Measurements from ENCODE around the gene SLC6A4.
"Not testable (repeated sequence)": the region's sequence is repeated elsewhere in the genome, so short reads cannot be mapped to it uniquely, and the experiment has no call there.

Gene SLC6A4

DNA sequence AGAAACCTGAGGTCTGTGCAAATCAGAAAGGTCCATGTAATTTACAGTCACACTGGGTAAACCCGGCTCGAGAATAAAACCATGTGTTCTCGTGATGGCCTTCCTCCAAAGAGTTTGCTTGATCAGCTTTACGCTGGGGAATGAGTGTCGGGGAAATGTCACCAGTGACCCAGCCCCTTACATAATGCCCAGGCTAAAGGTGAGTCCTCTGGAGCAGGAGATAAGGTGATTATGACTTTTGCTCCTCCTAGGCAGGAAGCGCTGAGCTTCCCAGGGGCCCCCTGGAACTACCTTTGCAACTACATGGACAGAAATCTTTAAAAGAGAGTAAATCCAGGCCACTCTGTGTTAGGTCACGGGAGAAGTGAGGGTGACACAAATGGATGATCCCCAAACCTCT lies 15.7 kb downstream of the SLC6A4 start:
- no peak for DNase-seq (ENCODE audit: low read depth in 2 of 2)

DNA sequence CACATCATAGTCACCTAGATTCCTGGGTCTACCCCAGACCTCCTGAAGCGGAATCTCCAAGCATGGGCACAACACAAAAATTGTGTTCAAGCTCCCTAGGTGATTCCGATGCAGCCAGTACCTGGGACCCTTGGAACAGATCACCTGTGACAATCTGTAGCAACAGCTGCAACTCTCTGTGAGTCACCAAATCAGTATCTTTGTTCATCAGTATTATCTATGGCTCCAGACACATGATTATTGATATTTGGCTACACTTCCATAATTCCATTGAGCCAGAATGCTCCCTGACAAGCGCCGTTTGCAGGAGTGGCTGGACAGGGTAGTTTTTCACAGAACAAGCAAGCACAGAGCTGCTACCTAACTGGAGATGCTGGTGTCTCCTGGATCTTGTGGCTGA lies 16.2 kb downstream of the SLC6A4 start:
- DNase-seq (ENCODE audit: low read depth in 2 of 2), result no peak

DNA sequence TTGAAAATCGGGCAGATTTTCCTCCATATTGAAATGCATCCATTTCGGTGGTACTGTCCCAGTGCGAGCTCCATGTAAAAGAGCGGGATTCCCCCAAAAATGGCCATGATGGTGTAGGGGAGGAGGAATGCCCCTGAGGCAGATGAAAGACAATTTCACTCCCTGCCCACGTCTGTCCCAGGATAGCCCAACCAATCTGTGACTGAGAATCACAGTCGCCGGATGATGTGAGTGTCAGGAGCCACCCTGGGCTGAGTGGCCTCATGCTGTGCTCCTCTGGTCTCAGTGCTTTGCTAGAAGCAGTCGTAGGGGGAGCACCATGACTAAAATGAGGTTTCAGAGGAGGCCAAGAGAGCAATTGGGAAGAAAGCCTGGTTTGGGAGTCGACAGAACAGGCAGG lies 16.7 kb downstream of the SLC6A4 start:
- DNase-seq (ENCODE audit: low read depth in 2 of 2), result no peak

DNA sequence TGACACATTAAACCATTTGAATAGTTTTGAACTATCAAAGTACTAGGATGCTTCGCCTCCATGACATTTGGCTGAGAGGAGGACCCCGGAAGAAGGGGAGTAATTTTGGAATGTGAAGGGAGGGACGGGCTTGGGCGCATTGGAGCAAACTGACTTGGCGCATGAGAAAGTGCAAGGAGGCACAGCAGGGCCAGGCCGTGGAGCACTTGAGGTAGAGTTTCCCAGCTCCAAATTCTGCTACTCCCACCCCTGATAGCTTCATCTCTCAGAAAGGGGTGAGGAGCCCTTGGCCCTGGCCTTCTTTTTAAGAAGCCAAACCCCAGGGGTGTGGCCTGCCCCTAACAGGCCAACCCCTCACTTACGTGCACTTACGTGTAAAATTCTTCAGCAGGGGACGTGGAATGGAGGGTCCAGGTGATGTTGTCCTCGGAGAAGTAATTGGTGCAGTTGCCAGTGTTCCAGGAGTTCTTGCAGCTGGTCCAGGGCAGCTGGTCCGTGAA lies 17.7 kb downstream of the SLC6A4 start:
- no peak for DNase-seq (ENCODE audit: low read depth in 2 of 2)

DNA sequence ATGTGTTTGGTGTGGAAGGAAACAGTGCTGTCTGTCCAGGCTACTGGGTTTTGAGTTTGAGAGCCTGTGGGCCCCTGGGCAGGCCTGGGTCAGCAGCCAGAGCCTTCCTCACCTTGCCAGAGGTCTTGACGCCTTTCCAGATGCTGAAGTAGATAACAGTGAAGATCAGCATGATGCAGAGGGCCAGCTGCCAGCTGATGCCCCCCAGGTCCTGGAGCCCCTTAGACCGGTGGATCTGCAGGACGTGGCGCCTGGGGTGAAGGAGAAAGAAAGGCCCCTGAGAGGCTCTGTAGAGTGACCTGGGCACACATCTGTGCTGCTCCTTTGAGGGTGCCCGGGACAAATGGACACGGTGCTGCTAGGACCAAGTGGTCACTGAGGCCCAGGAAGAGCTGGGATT lies 18.4 kb downstream of the SLC6A4 start:
- DNase-seq (ENCODE audit: low read depth in 2 of 2), result no peak

DNA sequence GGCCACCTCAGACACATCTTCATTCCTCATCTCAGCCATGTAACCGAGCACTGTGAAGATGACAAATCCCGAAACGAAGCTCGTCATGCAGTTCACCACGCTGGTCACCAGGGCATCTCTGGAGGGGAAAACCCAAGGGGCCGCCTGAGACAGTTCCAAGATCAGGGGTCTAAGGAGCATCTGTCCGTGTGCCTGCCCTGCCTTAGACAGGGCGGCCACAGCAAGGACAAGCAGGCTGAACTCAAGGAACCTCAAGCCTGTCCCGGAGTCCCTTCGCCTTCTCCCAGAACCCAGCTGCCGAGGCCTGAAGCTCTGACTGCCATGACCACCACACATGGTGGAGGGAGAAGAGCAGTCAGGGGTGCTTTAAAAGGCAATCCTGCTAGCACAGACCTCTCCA lies 22.7 kb downstream of the SLC6A4 start:
- DNase-seq (ENCODE audit: low read depth in 2 of 2), result no peak

DNA sequence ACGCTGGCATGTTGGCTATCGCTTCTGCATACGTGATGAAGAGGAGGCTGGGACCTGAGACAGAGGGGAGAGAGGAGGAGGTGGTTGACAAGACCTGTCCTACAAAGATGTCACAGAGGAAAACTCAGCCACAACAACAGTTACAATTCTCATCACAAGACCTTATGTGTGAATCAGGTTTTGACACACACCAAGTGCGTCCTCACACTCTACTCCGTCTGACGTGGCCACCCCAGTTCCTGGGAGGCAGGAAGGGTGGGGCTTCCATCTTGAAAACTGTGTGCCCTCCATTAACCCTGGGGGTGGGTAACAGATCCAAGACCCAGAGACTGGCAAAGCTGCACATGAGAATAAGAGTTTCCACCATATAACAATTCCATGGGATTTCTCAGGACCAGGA lies 24.1 kb downstream of the SLC6A4 start:
- no peak for DNase-seq (ENCODE audit: low read depth in 2 of 2)

DNA sequence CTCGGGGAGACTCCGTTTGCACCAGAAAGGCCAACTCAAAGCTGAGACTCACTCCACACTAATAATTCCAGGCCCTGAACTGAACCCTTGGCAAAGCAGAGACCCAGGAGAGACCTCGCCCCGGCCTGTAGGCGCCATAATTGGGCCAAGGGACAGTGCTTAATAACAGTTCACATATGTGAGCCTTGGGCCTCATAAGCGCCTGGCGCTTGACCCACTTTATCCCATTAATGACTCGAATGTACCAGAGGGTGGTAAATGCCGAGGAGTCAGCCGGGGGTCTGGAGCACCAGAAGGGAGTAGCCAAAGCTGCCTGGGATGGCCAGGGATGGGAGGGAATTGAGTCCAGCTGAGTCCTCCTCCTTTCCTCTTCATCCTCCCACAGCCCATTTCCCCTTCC lies 24.6 kb downstream of the SLC6A4 start:
- DNase-seq (ENCODE audit: low read depth in 2 of 2), result no peak

DNA sequence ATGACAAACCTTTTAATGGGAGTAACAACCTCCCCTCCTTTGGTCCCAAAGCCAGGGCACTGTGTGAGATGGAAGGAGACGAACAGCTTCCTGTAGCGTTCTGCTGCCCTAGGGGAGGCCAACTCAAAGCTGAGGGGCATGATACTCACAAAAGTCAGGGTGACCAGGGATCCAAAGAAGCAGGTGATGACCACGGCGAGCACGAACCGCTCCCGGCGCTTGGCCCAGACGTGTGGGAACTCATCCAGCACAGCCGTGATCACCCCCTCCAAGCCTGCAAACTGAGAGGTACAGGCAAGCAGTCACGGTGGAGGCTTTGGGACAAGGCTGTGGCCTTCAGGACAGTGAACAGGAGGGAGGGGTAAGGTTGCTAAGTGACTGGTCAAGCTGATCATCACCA lies 25.1 kb downstream of the SLC6A4 start:
- no peak for DNase-seq (ENCODE audit: low read depth in 2 of 2)

DNA sequence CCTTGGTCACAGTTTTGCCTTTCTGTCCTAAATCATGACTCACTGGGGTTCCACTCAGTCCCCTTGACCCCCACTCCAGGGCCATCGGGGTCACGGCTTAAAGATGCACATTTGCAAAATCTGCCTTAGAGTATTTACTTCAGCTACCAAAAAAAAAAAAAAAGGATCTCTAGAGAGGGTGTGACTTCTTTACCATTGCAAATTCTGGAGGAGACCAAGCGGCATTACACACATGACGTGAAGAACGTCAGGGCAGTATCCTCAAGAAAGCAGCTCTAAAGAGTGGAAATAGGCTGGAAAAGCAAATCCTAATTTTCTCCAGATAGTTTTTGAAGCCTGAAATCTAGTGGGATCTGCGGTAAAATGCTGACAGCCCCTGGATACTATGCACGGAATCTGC lies 25.6 kb downstream of the SLC6A4 start:
- no peak for DNase-seq (ENCODE audit: low read depth in 2 of 2)

DNA sequence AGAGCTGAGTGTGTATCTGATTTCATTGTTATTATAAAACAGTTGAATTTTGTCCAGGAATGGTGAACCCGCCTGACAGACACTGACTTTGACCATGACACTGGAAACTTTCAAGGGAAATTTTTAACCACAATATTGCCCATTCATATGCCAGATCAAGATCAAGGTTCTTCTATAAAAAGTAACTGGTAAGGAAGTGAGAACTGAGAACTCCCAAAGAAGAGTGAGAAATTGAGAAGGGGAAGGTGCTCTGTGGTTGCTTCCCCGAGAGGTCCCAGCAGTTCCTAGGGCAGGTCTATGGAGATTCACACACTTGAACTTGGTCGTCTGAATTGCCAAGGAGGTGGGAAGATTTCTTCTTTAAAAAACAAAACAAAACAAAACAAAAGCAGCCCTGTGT lies 27.3 kb downstream of the SLC6A4 start:
- DNase-seq (ENCODE audit: low read depth in 2 of 2), result no peak

DNA sequence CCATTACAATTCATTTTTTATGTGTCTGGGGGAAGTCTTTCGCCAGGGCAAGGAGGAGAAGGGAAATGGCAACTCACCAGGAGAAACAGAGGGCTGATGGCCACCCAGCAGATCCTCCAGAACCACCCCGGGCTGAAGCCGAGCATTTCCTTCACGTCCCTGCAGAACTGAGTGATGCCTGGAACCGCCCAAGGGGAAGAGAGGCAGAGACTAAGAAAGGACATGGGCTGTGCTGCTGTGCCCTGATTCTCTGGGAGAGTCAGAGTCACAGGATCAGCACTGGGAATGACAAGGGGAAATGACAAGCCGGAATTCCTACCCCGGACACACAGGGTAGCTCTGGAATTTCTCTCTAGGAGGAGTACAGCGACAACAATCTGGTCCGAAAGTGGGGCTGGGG lies 27.8 kb downstream of the SLC6A4 start:
- no peak for DNase-seq (ENCODE audit: low read depth in 2 of 2)

DNA sequence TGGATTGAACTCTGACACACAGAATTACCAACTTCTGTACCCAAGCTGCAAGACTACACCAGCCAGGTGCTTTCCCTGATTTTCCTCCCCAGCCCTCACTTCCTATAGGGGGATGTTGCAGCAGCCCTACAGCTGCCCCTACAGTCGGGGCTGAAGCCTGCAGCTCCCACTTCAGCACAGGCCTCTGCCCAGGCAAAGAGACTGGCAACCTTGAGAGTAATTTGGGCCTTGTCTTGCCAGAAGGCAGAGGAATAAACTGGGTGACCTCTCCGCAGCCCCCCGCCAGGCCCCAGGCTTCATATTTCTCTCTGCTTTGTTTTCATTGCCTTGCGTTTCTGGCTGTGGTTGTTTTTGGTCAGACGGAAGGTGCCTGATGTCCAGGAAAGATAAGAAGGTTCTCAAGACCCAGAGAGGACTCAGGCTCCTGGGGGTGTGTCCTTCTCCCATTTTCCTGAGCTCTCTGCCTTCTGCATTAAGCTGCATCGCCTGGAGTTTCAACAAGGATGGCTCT lies 32.0 kb downstream of the SLC6A4 start:
- DNase-seq (ENCODE audit: low read depth in 2 of 2), result no peak

DNA sequence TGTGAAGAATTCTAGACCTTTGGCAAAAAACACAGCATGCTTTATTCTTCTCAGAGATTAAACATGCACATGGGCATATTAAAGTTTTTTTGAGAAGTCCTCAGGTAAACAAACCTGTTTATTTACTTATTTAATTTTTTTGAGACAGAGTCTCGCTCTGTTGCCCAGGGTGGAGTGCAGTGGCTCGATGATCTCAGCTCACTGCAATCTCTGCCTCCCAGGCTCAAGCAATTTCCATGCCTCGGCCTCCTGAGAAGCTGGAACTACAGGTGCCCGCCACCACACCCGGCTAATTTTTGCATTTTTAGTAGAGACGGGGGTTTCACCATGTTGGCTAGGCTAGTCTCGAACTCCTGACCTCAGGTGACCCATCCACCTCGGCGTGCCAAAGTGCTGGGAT lies 34.8 kb downstream of the SLC6A4 start:
- not testable (repeated sequence) for DNase-seq (ENCODE audit: low read depth in 2 of 2)

DNA sequence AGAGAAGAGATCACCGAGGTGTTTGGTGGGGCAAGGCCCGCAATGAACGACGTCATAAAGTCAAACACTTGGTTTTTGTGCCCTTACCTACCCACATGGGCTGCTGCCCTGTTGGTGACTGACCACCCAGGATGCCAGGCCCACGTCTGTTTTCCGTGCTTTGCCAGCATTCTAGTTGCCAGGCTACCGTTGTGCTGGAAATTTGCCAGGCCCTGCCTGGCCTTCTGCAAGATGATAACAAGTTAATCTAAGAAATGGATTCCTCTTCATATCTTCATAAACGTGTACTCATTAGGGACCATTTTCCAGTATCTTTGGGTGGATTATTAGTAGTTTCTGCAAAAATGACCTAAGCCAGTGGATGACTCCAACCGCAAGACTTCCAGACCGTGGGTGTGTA lies 35.4 kb downstream of the SLC6A4 start:
- DNase-seq (ENCODE audit: low read depth in 2 of 2), result no peak

DNA sequence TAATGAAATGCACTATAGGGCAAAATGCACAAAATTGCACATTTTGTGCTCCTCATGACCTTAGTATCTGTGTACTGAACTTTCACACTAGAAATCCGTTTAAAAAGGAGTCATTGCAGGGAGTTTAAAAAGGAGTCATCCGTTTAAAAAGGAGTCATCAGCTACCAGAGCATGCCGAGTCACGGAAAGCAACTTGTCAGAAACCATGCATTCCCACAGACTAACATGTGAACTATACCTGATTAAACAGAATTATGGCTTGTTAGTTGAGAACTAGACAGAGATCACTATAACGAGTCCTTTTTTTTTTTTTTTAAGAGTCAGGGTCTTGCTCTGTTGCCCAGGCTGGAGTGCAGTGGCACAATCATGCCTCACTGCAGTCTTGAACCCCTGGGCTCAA lies 35.9 kb downstream of the SLC6A4 start:
- no peak for DNase-seq (ENCODE audit: low read depth in 2 of 2)

DNA sequence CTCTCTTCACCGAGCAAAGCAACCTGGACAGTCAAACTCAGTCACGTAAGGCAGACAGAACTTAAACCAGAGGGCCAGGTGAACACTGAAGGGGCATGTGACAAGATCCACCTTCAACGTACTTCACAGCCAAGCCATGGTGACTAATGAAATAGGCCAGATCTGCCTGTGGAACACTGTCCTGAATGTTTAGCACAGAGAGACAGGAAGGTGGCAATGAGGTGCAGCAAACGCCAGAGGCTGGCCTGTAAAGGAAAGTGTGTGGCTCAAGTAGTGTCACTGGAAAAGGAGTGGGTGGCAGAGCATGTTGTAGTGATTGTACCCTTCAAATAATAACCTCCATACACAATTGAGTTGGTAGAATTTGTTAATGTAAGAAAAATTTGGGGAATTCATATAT lies 38.1 kb downstream of the SLC6A4 start:
- no peak for DNase-seq (ENCODE audit: low read depth in 2 of 2)

DNA sequence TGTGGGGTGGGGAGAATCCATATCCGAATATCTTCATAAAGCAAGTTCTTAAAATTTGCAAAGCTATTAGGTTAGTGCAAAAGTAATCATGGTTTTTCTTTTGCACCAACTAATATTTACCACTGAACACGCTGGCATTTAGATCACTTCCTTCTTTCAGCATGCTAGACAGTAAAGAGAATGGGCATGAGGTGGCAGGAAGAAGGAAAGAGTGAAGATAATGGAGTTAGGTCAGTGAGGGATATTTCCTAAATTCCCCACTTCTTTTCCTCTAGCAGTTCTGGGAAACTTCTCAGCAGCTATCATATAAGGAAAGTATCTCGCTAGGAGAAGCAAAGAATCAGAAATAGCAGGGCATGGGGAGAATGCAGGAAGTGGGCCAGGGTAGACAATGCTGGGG lies 39.0 kb downstream of the SLC6A4 start:
- DNase-seq (ENCODE audit: low read depth in 2 of 2), result no peak

DNA sequence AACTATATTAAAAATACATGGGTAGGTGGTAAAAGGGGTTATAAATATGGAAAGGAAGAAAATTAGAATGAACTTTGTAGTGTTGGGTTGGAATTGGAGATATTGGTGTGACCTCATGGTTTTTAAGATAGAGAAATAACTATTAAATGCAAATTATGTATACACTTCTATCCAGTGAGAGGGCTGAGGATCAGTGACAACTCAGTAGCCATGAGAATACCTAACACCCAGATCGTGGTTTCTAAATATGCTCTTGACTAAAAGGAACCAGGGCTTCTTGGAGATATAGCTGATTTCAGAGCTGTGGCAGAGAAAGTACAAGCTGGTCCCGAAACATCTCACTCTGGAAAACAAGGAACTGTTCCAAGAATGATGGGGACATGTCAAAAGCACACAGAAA lies 44.4 kb downstream of the SLC6A4 start:
- no peak for DNase-seq (ENCODE audit: low read depth in 2 of 2)

DNA sequence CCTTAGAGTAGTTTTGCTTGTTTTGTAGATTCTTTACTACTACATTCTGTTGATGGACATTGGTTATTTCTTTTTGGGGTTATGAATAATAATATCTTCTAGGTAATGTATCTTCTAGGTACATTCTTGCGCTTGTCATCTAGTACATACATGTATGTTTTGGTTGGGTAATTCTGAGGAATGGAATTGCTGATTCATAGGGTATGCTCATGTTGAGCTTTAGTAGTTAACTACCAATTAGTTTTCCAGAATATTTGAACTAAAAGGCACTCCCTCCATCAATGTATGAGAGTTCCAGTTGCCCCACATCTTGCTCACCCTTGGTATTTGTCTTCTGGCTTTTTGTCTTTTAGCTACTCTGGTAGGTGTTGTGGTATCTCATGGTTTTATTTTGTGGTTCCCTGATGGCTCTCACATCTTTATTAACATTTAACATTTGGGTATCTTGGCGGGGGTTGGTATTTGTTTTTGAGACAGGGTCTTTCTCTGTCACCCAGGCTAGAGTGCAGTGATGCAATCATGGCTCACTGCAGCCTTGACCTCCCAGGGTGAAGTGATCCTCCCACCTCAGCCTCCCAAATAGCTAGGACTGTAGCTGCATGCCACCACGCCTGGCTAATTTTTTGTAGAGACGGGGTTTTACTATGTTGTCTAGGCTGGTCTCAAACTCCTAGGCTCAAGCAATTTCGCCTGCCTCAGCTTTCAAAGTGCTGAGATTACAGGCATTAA lies 47.1 kb downstream of the SLC6A4 start:
- no peak for DNase-seq (ENCODE audit: low read depth in 2 of 2)

DNA sequence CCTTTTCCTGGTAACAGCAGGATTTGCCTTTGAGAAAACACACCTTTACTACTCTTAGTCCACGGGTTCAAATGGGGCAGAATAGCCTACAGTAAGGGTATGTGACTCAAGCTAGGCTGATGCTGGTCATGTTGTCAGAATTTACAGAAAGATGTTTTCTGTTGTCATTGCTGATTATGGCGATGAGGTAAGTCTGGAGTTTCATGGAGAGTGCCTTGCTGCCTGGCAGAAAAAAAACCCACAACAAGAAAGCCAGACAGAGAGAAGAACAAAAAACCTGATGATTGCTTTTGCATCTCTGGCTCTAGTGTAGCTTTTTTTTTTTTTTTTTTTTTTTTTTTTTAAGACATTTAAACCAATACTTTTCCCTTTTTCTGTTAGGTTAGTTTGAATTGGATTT lies 47.9 kb downstream of the SLC6A4 start:
- DNase-seq (ENCODE audit: low read depth in 2 of 2), result no peak

DNA sequence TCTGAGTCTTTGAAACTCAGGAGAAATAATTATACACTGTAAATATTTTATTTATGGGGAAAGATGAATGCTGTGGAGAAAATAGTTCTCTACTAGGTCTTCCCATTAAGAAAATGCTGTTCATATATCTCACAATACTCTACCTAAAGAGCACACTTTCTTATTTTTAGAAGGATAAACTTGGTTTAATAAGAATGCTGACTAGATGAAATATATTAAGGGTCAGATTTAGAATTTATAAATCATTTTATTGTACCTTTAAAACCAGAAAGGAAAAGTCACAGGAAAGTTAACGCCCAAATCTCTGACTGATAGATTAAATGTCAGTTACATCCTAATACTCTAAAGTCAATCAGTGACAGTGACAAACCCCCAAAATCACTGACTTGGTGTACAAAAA lies 48.7 kb downstream of the SLC6A4 start:
- no peak for DNase-seq (ENCODE audit: low read depth in 2 of 2)

DNA sequence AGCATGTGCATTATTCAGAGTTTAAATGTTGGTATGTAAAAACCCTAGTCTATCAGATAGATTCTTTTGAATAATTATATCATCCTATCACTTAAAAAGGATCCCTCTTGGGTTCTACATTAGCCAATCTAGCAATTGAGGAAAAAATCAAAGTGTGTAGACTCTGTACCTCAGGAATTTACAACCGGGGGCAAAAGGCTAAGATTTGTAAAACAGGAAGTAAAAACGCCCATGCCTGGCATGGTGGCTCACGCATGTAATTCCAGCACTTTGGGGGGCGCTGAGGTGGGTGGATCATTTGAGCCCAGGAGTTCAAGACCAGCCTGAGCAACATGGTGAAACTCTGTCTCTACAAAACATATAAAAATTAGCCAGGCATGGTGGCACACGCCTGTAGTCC lies 58.6 kb downstream of the SLC6A4 start:
- no peak for DNase-seq (ENCODE audit: low read depth in 2 of 2)

DNA sequence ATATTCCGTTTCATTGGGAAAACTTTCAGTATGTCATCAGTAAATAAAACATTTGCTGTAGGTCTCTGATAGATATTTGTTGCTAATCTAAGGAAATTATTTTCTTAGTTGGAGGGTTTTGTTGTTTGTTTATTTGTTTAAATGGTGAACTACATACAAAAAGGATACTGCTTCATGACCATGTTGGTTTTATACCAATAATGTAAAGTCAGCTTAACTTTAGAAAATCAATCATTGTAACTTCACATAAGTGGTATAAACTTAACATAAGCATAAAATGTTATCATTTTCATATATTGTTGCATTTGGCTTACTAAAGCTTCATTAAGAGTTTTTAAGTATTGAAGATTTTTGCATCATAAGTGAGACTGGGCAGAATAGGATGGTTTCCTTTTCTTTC lies 60.9 kb downstream of the SLC6A4 start:
- DNase-seq (ENCODE audit: low read depth in 2 of 2), result no peak
